Fibroblast of the conjunctiva (primary cell): ENCODE results near the gene LRMDA.
"Not testable (repeated sequence)": the region's sequence is repeated elsewhere in the genome, so short reads cannot be mapped to it uniquely, and the experiment has no call there.

Experiments
- DNase-seq: peaks from one replicate; pipeline ENCODE4 v3.0.0-alpha.2; 2010; ENCODE audit warnings: low read depth

LRMDA gene

GRCh38 chr10:75508239-75508813, 76.9 kb downstream of the LRMDA start:
- no peak for DNase-seq

- DNase-seq: no peak
These were observed 77.4 kb downstream of the LRMDA start for GRCh38 chr10:75508814-75509306.

- DNase-seq: no peak
These were observed 78.3 kb downstream of the LRMDA start for GRCh38 chr10:75509706-75510105.

GRCh38 chr10:75511011-75511410, 79.6 kb downstream of the LRMDA start:
- DNase-seq: no peak

GRCh38 chr10:75512203-75512933, 80.9 kb downstream of the LRMDA start:
- no peak for DNase-seq

DNA sequence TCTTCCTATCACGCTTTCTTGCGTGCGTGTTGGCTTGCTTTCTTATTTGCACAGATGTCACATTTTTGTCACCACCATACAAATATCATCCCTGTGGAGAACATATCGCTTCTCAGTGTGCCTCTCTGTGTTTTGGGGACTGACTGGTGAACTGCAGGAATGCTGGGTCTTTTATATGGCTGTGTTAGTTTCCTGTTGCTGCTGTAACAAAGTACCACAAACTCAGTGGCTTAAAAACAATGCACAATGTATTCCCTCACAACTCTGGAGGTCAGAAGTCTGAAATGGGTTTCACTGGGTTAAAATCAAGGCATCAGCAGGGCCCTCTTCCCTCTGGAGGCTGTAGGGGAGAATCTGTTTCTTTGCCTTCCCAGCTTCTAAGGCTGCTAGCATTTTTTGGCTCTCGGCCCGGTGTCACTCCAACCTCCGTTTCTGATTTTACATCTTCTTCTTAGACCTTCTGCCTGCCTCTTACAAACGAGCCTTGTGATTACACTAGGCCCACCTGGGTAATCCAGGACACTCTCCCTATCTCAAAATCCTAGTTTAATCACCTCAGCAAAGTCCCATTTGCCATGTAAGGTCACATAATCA, 82.0 kb downstream of the LRMDA start:
- no peak for DNase-seq

DNA sequence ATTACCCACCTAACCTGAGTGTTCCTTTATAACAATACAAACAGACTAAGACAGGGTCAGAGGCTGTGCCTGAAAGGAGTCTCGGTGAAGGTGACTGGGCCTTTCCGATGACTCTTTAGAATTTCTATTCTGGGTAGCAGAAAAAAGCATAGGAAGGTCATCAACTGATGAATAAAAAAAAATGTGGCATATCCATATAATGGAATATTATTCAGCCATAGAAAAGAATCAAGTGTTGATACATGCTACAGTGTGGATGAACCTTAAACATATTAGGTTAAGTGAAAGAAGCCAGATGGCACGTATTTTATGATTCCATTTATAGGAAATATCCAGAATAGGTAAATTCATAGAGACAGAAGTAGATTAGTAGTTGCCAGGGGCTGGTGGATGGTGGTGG, 83.4 kb downstream of the LRMDA start:
- DNase-seq: no peak

GRCh38 chr10:75516154-75516553, 84.7 kb downstream of the LRMDA start:
- DNase-seq: not testable (repeated sequence)

DNA sequence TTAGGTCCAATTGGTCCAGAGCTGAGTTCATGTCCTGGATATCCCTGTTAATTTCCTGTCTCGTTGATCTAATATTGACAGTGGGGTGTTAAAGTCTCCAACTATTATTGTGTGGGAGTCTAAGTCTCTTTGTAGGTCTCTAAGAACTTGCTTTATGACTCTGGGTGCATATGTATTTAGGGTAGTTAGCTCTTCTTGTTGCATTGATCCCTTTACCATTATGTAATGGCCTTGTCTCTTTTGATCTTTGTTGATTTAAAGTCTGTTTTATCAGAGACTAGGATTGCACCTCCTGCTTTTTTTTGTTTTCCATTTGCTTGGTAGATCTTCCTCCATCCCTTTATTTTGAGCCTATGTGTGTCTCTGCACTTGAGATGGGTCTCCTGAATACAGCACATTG, 87.8 kb downstream of the LRMDA start:
- not testable (repeated sequence) for DNase-seq

GRCh38 chr10:75521194-75521829, 89.9 kb downstream of the LRMDA start:
- DNase-seq: not testable (repeated sequence)

DNA sequence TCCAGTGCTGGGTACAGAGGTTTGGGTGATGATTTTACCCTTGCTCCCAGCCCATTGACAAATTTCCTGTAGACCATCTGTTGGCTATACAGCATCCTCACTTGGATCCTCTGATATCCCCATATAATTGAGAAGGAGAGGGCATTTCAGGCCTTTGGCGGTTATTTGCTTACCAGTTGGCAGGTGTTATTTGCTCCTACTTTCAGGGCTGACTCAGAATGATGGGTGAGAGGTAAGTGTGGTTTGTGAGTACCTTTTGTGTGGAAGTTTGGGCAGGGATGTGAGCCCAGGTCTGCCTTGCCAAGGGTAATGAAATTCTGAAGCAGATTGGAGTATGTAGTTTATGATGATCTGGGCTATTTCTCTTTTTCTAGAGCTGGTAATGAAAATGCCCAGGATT, 93.6 kb downstream of the LRMDA start:
- DNase-seq: no peak

DNA sequence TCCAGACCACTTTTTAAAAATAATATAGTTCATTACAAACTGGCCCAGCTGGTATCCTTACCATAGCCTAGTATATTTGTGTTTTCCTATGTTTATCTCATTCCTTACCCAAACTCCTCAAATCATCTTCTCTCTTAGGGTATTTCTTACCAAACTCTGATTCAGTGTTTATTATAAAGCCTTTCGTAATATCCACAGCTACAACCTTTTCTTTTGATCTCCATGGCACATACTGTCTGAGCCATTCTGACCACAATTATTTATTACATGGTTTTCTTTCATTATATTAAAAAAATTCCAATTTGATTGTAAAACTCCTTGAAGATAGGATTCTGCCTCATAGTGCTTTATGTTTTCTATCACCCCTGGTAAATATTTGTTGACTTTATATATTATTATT, 94.2 kb downstream of the LRMDA start:
- no peak for DNase-seq

DNA sequence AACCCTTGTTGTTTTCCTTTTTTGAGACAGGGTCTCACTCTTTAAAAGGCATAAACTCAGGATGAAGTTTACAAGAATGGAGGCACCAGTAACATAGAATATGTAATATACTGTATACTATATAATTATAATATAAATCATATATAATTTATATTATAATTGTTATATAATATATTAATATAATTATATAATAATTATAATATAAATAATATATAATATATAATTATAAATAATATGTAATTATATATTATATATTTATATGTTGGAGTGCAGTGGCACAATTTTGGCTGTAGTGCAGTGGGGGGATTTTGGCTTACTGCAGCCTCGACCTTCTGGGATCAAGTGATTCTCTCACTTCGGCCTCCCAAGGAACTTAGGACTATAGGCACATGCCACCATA, 96.1 kb downstream of the LRMDA start:
- no peak for DNase-seq

DNA sequence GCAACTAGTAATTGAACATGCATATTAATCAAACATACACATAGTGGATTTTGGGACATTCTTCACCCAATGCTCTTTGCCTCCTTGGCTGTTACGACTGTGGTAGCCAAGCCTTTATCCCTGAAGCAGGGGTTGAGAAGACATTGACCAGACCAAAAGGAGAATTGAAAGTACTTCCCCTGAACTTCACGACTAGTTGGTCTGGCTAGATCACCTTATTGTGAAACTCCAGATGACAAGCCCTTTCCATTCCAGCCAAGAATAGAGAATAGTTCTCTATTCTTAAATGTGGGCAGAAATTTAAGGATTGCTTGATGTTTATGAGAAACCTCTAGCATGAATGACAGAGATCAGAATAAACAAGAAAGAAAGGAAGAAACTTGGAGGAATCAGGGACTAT, 97.0 kb downstream of the LRMDA start:
- DNase-seq: no peak

DNA sequence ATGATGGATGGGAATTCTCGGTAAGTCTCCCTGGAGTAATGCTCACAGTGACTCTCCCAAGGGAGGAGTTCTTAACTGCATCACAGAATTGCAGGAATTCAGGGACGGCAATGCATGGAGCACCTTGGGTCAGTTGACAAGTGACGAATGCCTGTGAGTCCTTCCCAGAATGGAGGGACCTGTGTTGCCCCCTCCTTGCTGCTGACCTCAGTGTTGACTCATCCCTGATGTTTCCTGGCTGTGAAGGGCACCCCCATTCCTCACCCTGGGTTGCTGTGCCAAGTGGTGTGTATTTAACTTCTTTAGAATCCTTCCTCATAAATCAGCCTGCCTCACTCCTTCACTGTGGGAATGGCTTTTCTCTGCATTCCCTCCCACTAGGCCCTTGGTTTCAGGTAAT, 98.9 kb downstream of the LRMDA start:
- DNase-seq: no peak

DNA sequence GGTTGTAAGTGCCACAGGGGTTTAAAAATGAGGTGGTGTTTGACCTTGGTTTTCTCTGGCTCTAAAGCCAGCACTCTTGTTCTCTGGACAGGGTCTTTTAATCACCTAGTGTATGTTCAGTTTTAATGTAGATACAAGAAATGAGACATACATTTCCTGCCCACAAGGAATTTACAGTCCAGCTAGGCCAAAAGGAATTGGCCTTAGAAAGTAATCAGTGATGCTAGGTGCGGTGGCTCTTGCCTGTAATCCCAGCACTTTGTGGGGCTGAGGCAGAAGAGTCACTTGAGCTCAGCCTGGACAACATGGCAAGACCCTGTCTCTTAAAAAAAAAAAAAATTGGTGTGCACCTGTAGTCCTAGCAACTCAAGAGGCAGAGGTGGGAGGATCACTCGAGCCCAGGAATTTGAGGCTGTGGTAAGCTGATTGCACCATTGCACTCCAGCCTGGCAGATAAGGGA, 100.2 kb downstream of the LRMDA start:
- no peak for DNase-seq

DNA sequence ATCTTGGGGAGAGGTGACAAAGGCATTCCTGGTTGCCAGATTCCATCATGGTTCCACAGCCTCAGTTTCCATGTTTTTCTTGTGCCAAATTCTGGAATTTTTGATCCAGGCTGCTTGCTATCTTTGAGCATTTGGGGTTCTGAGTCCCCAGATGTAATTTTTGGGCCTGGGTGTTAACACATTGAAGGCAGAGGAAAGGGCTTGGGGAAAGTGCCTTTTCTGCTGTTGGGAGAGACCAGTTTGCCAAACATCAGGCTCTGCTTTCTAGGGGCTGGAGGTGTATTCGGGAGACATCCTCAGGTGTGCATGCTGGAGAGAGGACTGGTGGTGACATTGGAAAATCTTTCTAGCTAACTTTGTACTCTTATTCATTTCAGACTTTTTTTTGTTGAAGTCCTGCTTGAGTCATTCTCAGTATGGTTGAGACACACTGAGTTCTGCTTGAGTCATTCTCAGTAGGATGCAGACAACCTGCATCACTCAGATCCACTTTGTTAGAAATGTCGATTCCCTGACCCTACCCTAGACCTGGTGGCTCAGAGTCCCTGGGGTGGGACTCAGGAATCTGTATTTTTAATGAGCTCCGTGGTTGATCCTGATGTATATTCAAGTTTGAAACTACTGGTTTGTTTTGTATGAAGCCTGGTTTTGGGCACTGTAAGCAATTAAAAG, 101.0 kb downstream of the LRMDA start:
- DNase-seq: no peak

GRCh38 chr10:75538144-75538543, 106.7 kb downstream of the LRMDA start:
- no peak for DNase-seq

- DNase-seq: no peak
These were observed 107.3 kb downstream of the LRMDA start for GRCh38 chr10:75538765-75539164.

- no peak for DNase-seq
These were observed 109.0 kb downstream of the LRMDA start for GRCh38 chr10:75540357-75540966.

DNA sequence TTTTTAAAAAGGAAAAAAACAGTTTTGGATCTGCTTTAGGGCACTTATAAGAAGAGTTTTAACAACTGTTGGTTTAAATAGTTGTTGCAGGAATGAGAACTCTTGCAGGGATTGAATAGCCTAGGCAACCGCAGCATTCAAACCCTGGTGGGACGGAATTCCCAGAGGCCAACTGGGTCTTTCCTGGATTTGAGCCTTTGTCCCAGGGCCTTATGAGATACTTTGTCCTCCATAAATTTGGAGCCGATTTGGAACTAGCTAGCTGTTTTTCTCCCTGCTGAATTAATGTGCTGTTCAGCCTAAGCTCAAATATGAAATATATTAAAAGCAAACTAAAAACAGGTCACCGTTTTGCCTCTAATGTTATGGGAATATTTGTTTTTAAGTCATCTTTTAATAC, 109.6 kb downstream of the LRMDA start:
- no peak for DNase-seq

- no peak for DNase-seq
These were observed 110.0 kb downstream of the LRMDA start for GRCh38 chr10:75541411-75541810.
